GM12878 (cell line): ENCODE results near the gene RCOR1. TPM values are rescaled to one million over a fixed set of nuclear protein-coding genes. Genes with fewer than 3 reads are reported as not detected.
A peak's percentile ranks its signal among the peaks of the same experiment; 100 is the strongest.

Experiments
- CREB1 ChIP-seq: IDR thresholded peaks from 2 replicates; pipeline ENCODE4 v1.6.1; 2012; ENCODE audit warnings: low read depth, mild to moderate bottlenecking, inconsistent platforms
- CUX1 ChIP-seq: IDR thresholded peaks from 2 replicates; pipeline ENCODE4 v1.6.1; 2012; ENCODE audit warnings: improper control_type of control experiment, low read depth, low read length; ENCODE audit not compliant: insufficient replicate concordance
- GABPA ChIP-seq: IDR thresholded peaks from 2 replicates; pipeline ENCODE4 v1.6.1; 2014; ENCODE audit warnings: antibody characterized with exemption, low read depth, mild to moderate bottlenecking, inconsistent platforms
- IKZF2 ChIP-seq, 2 experiments: fragments of 450-650 bp; IDR thresholded peaks; 2 replicates each; pipeline ENCODE4 v1.6.1; 2017; ENCODE audit warnings: mild to moderate bottlenecking in 2 of 2, moderate library complexity in 2 of 2
- KLF5 ChIP-seq: fragments of 450-650 bp; IDR thresholded peaks from 2 replicates; pipeline ENCODE4 v1.6.1; 2014; ENCODE audit warnings: mild to moderate bottlenecking; ENCODE audit not compliant: partially characterized antibody
- MTA2 ChIP-seq: fragments of 450-650 bp; IDR thresholded peaks from 2 replicates; pipeline ENCODE4 v1.6.1; 2016; ENCODE audit warnings: low read depth, mild to moderate bottlenecking, moderate library complexity
- MYB ChIP-seq: fragments of 150-350 bp; IDR thresholded peaks from 2 replicates; pipeline ENCODE4 v1.6.1; 2014; ENCODE audit warnings: mild to moderate bottlenecking, low read depth, low read length, borderline replicate concordance
- MYC ChIP-seq: IDR thresholded peaks from 2 replicates; pipeline ENCODE4 v1.6.1; 2011; ENCODE audit warnings: mild to moderate bottlenecking, low read length, moderate library complexity, inconsistent platforms; ENCODE audit not compliant: insufficient read depth, insufficient replicate concordance, insufficient read length, severe bottlenecking
- NFYB ChIP-seq: IDR thresholded peaks from 2 replicates; pipeline ENCODE4 v1.6.1; 2011; ENCODE audit warnings: low read depth, mild to moderate bottlenecking, low read length, improper control_type of control experiment, moderate library complexity; ENCODE audit not compliant: insufficient read depth
- PKNOX1 ChIP-seq: fragments of 450-650 bp; IDR thresholded peaks from 2 replicates; pipeline ENCODE4 v1.6.1; 2016; ENCODE audit warnings: mild to moderate bottlenecking
- PRDM15 ChIP-seq: fragments of 450-650 bp; formaldehyde crosslinking; IDR thresholded peaks from 2 replicates; pipeline ENCODE4 v1.4.0; 2020; ENCODE audit warnings: mild to moderate bottlenecking, moderate library complexity
- SKIL ChIP-seq: fragments of 450-650 bp; IDR thresholded peaks from 2 replicates; pipeline ENCODE4 v1.6.1; 2017; ENCODE audit warnings: mild to moderate bottlenecking, low read depth, inconsistent platforms; ENCODE audit not compliant: poor library complexity, severe bottlenecking
- ZNF274 ChIP-seq: IDR thresholded peaks from one replicate; pipeline ENCODE4 v1.8.0; 2011; ENCODE audit not compliant: insufficient read length, insufficient read depth
- polyA plus RNA-seq, 11 experiments: library from polyadenylated mRNA; depleted of rRNA in 4 of 11; unstranded in 6 of 11; stranded (reverse) in 5 of 11; fragments of >200 nt; fragmentation: Nextera tagmentation in 4 of 11; fragmentation: Illumina TruSeq in 1 of 11; extraction: Ambion mirVana in 4 of 11; extraction: Trizol in 1 of 11; gene quantifications; 1 replicate in 1 of 11; 2 replicates in 10 of 11; pipeline versions ENCODE4 v1.2.1 to v1.2.3, GENCODE V29; 2011 to 2016; ENCODE audit warnings: inconsistent platforms in 2 of 11, missing spikeins in 2 of 11, low read depth in 1 of 11
- total RNA-seq, 4 experiments: library from RNA; depleted of rRNA in 3 of 4; stranded (reverse); fragments of >200 nt in 3 of 4; fragmentation: Illumina TruSeq in 1 of 4; extraction: Trizol in 1 of 4; gene quantifications; 2 replicates each; pipeline versions ENCODE4 v1.2.1 to v1.2.3, GENCODE V29; 2013 to 2021

RCOR1 gene
- total and polyA plus RNA-seq, 10 of the 15 experiments (the other 5 are each of a cell fraction or from before 2014, with no cell fraction given), result 1.6 to 12.2 (median 4.4) TPM

GRCh38 chr14:102768223-102769048 lies 176.0 kb downstream of the RCOR1 start (continued):
- peak; percentile 76; the same call in 1 of the 2 replicates for TF ChIP-seq PRDM15 (CRISPR knock-in tag)
- TF ChIP-seq IKZF2 (IDR thresholded peaks at IDR 0.05), result peak; percentile 77 to 80; a peak in 3 of 4 replicates
- peak; percentile 61 for TF ChIP-seq MTA2
- no peak for TF ChIP-seq SKIL
- peak; percentile 84 for TF ChIP-seq PKNOX1
- TF ChIP-seq CUX1, result no peak
- TF ChIP-seq KLF5, result no peak
- peak; percentile 13 for TF ChIP-seq MYC
- no peak for TF ChIP-seq ZNF274
- TF ChIP-seq MYB, result no peak
- no peak for TF ChIP-seq GABPA
- no peak for TF ChIP-seq NFYB
- no peak for TF ChIP-seq CREB1
